ENCODE results near the gene METTL9.
"Not testable (repeated sequence)": the region's sequence is repeated elsewhere in the genome, so short reads cannot be mapped to it uniquely, and the experiment has no call there.

The METTL9 gene

GRCh38 chr16:21645261-21645721 is 45.9 kb downstream of the METTL9 start:
- ATAC-seq (replicated peaks) = peak; percentile 46 to 56

GRCh38 chr16:21646091-21646490 is 46.7 kb downstream of the METTL9 start:
- DNase-seq (no peak), ATAC-seq (replicated peaks) (no peak)
- peak overlapping the region; percentile 95 for H3K27ac Mint-ChIP-seq
- peak overlapping the region; percentile 34 to 85 for H3K4me3 Mint-ChIP-seq
- H3K4me1 Mint-ChIP-seq = peaks cover 33 to 59% of the 10 kb centered on the region in 2 donors
- peaks cover 3 to 4% of the 10 kb centered on the region in 2 donors for H3K36me3 Mint-ChIP-seq
- no peaks in the 10 kb centered on the region for H3K27me3 Mint-ChIP-seq
- H3K9me3 Mint-ChIP-seq = no peaks in the 10 kb centered on the region

More at GRCh38 chr16:21645261-21645721, 45.9 kb downstream of the METTL9 start:
- H3K4me3 Mint-ChIP-seq = peak overlapping the region; percentile 80 to 85
- H3K36me3 Mint-ChIP-seq = peaks cover 3 to 4% of the 10 kb centered on the region in 2 donors
- H3K27ac Mint-ChIP-seq = peak overlapping the region; percentile 95
- H3K27me3 Mint-ChIP-seq = no peaks in the 10 kb centered on the region
- DNase-seq = no peak
- H3K9me3 Mint-ChIP-seq = no peaks in the 10 kb centered on the region
- H3K4me1 Mint-ChIP-seq = peaks cover 29 to 56% of the 10 kb centered on the region in 2 donors

- Mint-ChIP-seq H3K36me3 (peaks cover 3 to 4% of the 10 kb centered on the region in 2 donors), H3K9me3 (no peaks in the 10 kb centered on the region), H3K4me1 (peaks cover 36 to 66% of the 10 kb centered on the region in 2 donors), H3K27ac (peak overlapping the region; percentile 95), H3K27me3 (no peaks in the 10 kb centered on the region), H3K4me3 (peak overlapping the region; percentile 62 to 77)
- DNase-seq = peak; percentile 84
- ATAC-seq (replicated peaks) = peak; percentile 93 to 94
Observed at GRCh38 chr16:21646721-21647561, 47.6 kb downstream of the METTL9 start.

GRCh38 chr16:21647562-21648164 is 48.3 kb downstream of the METTL9 start:
- H3K27ac Mint-ChIP-seq = peak overlapping the region; percentile 95
- peak overlapping the region; percentile 14 to 65 for H3K4me3 Mint-ChIP-seq
- peaks cover 3 to 8% of the 10 kb centered on the region in 2 donors for H3K36me3 Mint-ChIP-seq
- peak; percentile 9 to 14 for ATAC-seq (replicated peaks)
- H3K4me1 Mint-ChIP-seq = peaks cover 39 to 71% of the 10 kb centered on the region in 2 donors
- no peak for DNase-seq
- no peaks in the 10 kb centered on the region for H3K27me3 Mint-ChIP-seq
- H3K9me3 Mint-ChIP-seq = no peaks in the 10 kb centered on the region

GRCh38 chr16:21649826-21650406 is 50.5 kb downstream of the METTL9 start:
- H3K27me3 Mint-ChIP-seq; H3K27ac Mint-ChIP-seq; ATAC-seq (replicated peaks); H3K9me3 Mint-ChIP-seq; DNase-seq; H3K4me3 Mint-ChIP-seq: not testable (repeated sequence)
- Mint-ChIP-seq H3K36me3 (peaks cover 9 to 27% of the 10 kb centered on the region in 2 donors), H3K4me1 (peaks cover 50 to 80% of the 10 kb centered on the region in 2 donors)

- no peak overlapping the region for H3K4me3 Mint-ChIP-seq
- no peaks in the 10 kb centered on the region for H3K27me3 Mint-ChIP-seq
- ATAC-seq (replicated peaks) (no peak), DNase-seq (no peak)
- peaks cover 52 to 79% of the 10 kb centered on the region in 2 donors for H3K4me1 Mint-ChIP-seq
- H3K27ac Mint-ChIP-seq = no peak overlapping the region
- H3K36me3 Mint-ChIP-seq = peaks cover 14 to 31% of the 10 kb centered on the region in 2 donors
- H3K9me3 Mint-ChIP-seq = no peaks in the 10 kb centered on the region
Observed at GRCh38 chr16:21650521-21650920, 51.1 kb downstream of the METTL9 start.

GRCh38 chr16:21651515-21651914 is 52.1 kb downstream of the METTL9 start:
- Mint-ChIP-seq H3K4me3 (no peak overlapping the region), H3K27ac (peak overlapping the region; percentile 51), H3K9me3 (no peaks in the 10 kb centered on the region), H3K36me3 (peaks cover 17 to 39% of the 10 kb centered on the region in 2 donors), H3K27me3 (no peaks in the 10 kb centered on the region), H3K4me1 (peaks cover 54 to 79% of the 10 kb centered on the region in 2 donors)
- ATAC-seq (replicated peaks) = no peak
- DNase-seq = no peak

GRCh38 chr16:21652453-21652852 is 53.1 kb downstream of the METTL9 start, which contains the start of gene IGSF6:
Gene IGSF6, minus strand, starts transcription at chr16:21652608. Its CDS starts 10 bp downstream, at chr16:21652598.
- H3K4me1 Mint-ChIP-seq = peaks cover 56 to 80% of the 10 kb centered on the region in 2 donors
- no peaks in the 10 kb centered on the region for H3K9me3 Mint-ChIP-seq
- H3K27ac Mint-ChIP-seq = peak within 1 kb of the TSS; percentile 51
- no peaks in the 10 kb centered on the region for H3K27me3 Mint-ChIP-seq
- ATAC-seq (replicated peaks) (no peak), DNase-seq (no peak)
- H3K4me3 Mint-ChIP-seq = no peak within 1 kb of the TSS
- H3K36me3 Mint-ChIP-seq = peaks cover 15 to 37% of the 10 kb centered on the region in 2 donors

GRCh38 chr16:21653571-21653970 is 54.2 kb downstream of the METTL9 start:
- no peak for ATAC-seq (replicated peaks)
- H3K4me3 Mint-ChIP-seq = peak overlapping the region in 1 of 2 donors; percentile 11
- no peaks in the 10 kb centered on the region for H3K9me3 Mint-ChIP-seq
- H3K27me3 Mint-ChIP-seq = no peaks in the 10 kb centered on the region
- no peak overlapping the region for H3K27ac Mint-ChIP-seq
- peaks cover 15 to 37% of the 10 kb centered on the region in 2 donors for H3K36me3 Mint-ChIP-seq
- DNase-seq = no peak
- peaks cover 60 to 80% of the 10 kb centered on the region in 2 donors for H3K4me1 Mint-ChIP-seq

- H3K27ac Mint-ChIP-seq = peak overlapping the region; percentile 67
- ATAC-seq (replicated peaks) (no peak), DNase-seq (no peak)
- no peak overlapping the region for H3K4me3 Mint-ChIP-seq
- peaks cover 15 to 37% of the 10 kb centered on the region in 2 donors for H3K36me3 Mint-ChIP-seq
- H3K27me3 Mint-ChIP-seq = no peaks in the 10 kb centered on the region
- peaks cover 61 to 82% of the 10 kb centered on the region in 2 donors for H3K4me1 Mint-ChIP-seq
- no peaks in the 10 kb centered on the region for H3K9me3 Mint-ChIP-seq
Observed at GRCh38 chr16:21654466-21654865, 55.1 kb downstream of the METTL9 start.

- peaks cover 15 to 37% of the 10 kb centered on the region in 2 donors for H3K36me3 Mint-ChIP-seq
- DNase-seq = no peak
- ATAC-seq (replicated peaks) = no peak
- peak overlapping the region; percentile 67 for H3K27ac Mint-ChIP-seq
- H3K9me3 Mint-ChIP-seq = no peaks in the 10 kb centered on the region
- no peak overlapping the region for H3K4me3 Mint-ChIP-seq
- peaks cover 61 to 86% of the 10 kb centered on the region in 2 donors for H3K4me1 Mint-ChIP-seq
- no peaks in the 10 kb centered on the region for H3K27me3 Mint-ChIP-seq
Observed at GRCh38 chr16:21654881-21655280, 55.5 kb downstream of the METTL9 start.

GRCh38 chr16:21656795-21657768 is 57.7 kb downstream of the METTL9 start:
- Mint-ChIP-seq H3K36me3 (peaks cover 15 to 37% of the 10 kb centered on the region in 2 donors), H3K27me3 (no peaks in the 10 kb centered on the region), H3K4me3 (peak overlapping the region; percentile 66 to 70), H3K4me1 (peaks cover 58 to 92% of the 10 kb centered on the region in 2 donors), H3K27ac (peak overlapping the region; percentile 94), H3K9me3 (no peaks in the 10 kb centered on the region)
- DNase-seq (peak; percentile 17), ATAC-seq (replicated peaks) (peak; percentile 91 to 92)

GRCh38 chr16:21659124-21659523 is 59.7 kb downstream of the METTL9 start:
- Mint-ChIP-seq H3K9me3 (no peaks in the 10 kb centered on the region), H3K36me3 (peaks cover 13 to 22% of the 10 kb centered on the region in 2 donors), H3K27me3 (no peaks in the 10 kb centered on the region), H3K4me1 (peaks cover 50 to 81% of the 10 kb centered on the region in 2 donors), H3K4me3 (peak overlapping the region; percentile 9 to 46), H3K27ac (no peak overlapping the region)
- DNase-seq (no peak), ATAC-seq (replicated peaks) (no peak)
